MM.1S (cell line): ENCODE data around the gene FNDC11.

Experiments
- EZH2 ChIP-seq: fragments of 300-600 bp; sonication (generic); optimal IDR thresholded peaks from 2 replicates; pipeline ENCODE3; 2017; ENCODE audit warnings: low read depth, mild to moderate bottlenecking, antibody characterized with exemption, low read length, mixed read lengths
- EZH2phosphoT487 ChIP-seq: fragments of 300-600 bp; sonication (generic); IDR thresholded peaks from 2 replicates; pipeline ENCODE4 v1.6.1; 2018; ENCODE audit warnings: antibody characterized with exemption, low read length
- TF ChIP-seq, protein P1 (sequence below): fragments of 300-600 bp; sonication (generic); IDR thresholded peaks from 2 replicates; pipeline ENCODE4 v1.5.1; 2016; ENCODE audit warnings: antibody characterized with exemption, low read length, mixed read lengths

DNA sequence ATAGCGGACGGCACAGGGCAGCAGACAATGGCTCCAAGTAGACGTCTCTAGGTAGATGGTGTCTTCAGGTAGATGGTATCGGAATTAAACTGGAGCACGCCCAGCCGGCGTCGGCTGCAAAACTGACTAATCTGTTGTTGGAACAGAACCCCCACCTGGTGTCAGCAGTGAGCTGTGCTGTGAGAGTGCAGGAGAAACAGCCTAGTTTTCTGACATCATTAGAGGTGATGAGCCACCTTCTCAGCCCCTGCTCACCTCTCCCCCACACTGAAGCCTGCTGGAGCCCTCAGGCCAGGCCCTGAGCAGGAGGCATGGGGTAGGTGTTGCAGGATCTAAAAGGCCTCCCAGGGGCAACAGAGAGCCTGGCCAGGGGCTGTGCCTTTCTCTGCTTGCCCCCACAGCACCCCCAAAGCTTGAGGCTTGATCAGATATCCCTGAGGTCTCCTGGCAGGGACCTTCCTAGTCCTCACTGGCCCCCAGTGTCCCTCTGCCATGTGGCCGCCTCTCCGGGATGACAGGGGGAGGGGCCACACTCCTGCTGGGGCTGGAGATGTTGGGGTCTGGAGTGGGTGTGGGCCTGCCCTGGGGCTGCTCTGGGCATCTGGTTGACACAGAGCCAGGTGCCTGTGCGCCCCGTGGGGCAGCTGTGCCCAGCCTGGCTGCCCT lies 27.0 kb downstream of the FNDC11 start:
- TF ChIP-seq, protein P1, sequence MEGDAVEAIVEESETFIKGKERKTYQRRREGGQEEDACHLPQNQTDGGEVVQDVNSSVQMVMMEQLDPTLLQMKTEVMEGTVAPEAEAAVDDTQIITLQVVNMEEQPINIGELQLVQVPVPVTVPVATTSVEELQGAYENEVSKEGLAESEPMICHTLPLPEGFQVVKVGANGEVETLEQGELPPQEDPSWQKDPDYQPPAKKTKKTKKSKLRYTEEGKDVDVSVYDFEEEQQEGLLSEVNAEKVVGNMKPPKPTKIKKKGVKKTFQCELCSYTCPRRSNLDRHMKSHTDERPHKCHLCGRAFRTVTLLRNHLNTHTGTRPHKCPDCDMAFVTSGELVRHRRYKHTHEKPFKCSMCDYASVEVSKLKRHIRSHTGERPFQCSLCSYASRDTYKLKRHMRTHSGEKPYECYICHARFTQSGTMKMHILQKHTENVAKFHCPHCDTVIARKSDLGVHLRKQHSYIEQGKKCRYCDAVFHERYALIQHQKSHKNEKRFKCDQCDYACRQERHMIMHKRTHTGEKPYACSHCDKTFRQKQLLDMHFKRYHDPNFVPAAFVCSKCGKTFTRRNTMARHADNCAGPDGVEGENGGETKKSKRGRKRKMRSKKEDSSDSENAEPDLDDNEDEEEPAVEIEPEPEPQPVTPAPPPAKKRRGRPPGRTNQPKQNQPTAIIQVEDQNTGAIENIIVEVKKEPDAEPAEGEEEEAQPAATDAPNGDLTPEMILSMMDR: peak; percentile 45
- TF ChIP-seq EZH2 (no peak), EZH2phosphoT487 (no peak)
